ENCODE measurements around the gene USP37.

DNA sequence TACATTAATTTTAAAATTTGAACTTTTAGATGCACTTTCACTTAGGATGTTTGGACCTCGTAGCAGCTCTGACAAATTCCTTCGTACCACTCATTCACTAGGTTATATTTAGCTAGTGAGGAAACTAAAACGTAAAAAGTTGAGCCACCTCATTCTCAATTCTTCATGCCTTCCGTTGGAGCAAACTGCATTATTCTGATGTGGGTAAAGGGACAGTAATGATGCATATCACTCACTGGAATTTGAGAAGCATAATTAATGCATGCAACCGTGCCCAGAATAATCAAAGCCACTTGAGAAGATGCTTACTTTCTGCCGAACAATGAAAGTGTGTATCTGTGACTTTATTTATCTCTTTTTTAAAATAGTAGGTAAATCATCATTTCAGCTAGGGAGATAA, 2.7 kb upstream of the USP37 start:
- TF ChIP-seq, protein P1, sequence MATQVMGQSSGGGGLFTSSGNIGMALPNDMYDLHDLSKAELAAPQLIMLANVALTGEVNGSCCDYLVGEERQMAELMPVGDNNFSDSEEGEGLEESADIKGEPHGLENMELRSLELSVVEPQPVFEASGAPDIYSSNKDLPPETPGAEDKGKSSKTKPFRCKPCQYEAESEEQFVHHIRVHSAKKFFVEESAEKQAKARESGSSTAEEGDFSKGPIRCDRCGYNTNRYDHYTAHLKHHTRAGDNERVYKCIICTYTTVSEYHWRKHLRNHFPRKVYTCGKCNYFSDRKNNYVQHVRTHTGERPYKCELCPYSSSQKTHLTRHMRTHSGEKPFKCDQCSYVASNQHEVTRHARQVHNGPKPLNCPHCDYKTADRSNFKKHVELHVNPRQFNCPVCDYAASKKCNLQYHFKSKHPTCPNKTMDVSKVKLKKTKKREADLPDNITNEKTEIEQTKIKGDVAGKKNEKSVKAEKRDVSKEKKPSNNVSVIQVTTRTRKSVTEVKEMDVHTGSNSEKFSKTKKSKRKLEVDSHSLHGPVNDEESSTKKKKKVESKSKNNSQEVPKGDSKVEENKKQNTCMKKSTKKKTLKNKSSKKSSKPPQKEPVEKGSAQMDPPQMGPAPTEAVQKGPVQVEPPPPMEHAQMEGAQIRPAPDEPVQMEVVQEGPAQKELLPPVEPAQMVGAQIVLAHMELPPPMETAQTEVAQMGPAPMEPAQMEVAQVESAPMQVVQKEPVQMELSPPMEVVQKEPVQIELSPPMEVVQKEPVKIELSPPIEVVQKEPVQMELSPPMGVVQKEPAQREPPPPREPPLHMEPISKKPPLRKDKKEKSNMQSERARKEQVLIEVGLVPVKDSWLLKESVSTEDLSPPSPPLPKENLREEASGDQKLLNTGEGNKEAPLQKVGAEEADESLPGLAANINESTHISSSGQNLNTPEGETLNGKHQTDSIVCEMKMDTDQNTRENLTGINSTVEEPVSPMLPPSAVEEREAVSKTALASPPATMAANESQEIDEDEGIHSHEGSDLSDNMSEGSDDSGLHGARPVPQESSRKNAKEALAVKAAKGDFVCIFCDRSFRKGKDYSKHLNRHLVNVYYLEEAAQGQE (IDR thresholded peaks at IDR 0.05; ENCODE audit: insufficient replicate concordance, low read depth): no peak
- TF ChIP-seq, protein P2, sequence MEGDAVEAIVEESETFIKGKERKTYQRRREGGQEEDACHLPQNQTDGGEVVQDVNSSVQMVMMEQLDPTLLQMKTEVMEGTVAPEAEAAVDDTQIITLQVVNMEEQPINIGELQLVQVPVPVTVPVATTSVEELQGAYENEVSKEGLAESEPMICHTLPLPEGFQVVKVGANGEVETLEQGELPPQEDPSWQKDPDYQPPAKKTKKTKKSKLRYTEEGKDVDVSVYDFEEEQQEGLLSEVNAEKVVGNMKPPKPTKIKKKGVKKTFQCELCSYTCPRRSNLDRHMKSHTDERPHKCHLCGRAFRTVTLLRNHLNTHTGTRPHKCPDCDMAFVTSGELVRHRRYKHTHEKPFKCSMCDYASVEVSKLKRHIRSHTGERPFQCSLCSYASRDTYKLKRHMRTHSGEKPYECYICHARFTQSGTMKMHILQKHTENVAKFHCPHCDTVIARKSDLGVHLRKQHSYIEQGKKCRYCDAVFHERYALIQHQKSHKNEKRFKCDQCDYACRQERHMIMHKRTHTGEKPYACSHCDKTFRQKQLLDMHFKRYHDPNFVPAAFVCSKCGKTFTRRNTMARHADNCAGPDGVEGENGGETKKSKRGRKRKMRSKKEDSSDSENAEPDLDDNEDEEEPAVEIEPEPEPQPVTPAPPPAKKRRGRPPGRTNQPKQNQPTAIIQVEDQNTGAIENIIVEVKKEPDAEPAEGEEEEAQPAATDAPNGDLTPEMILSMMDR (IDR thresholded peaks at IDR 0.05; ENCODE audit: insufficient read depth, low read length): no peak
- no peak for TF ChIP-seq POLR2AphosphoS5 (IDR thresholded peaks at IDR 0.05; ENCODE audit: low read depth)
- no peak for TF ChIP-seq GABPA (IDR thresholded peaks at IDR 0.05; ENCODE audit: low read depth)
- TF ChIP-seq SPI1 (IDR thresholded peaks at IDR 0.05; ENCODE audit: borderline replicate concordance, low read depth): no peak

All from HL-60 (cell line).